ENCODE results near the gene DCST1.

The DCST1 gene

DNA sequence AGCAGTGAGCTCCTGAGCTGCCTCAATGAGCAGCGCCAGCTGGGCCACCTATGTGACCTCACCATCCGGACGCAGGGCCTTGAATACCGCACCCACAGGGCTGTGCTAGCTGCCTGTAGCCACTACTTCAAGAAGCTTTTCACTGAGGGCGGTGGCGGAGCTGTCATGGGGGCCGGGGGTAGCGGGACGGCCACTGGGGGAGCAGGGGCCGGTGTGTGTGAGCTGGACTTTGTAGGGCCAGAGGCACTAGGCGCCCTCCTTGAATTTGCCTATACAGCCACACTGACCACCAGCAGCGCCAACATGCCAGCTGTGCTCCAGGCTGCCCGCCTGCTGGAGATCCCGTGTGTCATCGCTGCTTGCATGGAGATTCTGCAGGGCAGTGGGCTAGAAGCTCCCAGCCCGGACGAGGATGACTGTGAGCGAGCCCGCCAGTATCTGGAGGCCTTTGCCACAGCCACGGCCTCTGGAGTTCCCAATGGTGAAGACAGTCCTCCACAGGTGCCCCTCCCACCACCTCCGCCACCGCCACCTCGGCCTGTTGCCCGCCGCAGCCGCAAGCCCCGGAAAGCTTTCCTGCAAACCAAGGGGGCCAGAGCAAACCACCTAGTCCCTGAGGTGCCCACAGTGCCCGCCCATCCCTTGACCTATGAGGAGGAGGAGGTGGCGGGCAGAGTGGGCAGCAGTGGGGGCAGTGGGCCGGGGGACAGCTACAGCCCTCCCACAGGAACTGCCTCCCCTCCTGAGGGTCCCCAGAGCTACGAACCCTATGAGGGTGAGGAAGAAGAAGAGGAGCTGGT lies 18.7 kb upstream of the DCST1 start:
- no peak for DNase-seq

DNA sequence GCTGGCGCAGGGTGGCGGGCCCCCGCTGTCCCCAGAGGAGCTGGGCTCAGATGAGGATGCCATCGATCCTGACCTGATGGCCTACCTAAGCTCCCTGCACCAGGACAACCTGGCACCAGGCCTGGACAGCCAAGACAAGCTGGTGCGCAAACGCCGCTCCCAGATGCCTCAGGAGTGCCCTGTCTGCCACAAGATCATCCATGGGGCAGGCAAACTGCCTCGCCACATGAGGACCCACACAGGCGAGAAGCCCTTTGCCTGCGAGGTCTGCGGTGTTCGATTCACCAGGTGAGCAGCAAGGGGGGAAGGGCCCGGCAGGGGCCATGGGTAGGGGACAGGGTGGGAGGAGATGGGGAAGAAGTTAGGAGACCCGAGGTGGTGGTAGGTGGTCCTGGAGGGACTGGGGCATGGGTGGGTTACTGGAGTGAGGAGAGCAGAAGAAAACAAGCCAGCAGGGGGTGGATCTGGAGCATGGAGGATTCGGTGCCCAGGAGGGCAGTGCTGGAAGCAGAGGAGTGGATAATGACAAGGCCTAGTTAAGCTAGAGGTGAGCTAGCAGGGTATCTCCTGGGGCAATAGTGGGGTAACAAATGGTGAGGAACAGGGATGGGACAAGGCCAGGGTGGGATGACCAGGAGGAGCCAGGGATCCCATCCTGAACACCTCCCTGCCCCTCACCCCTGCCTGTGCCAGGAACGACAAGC lies 17.9 kb upstream of the DCST1 start:
- DNase-seq: no peak

DNA sequence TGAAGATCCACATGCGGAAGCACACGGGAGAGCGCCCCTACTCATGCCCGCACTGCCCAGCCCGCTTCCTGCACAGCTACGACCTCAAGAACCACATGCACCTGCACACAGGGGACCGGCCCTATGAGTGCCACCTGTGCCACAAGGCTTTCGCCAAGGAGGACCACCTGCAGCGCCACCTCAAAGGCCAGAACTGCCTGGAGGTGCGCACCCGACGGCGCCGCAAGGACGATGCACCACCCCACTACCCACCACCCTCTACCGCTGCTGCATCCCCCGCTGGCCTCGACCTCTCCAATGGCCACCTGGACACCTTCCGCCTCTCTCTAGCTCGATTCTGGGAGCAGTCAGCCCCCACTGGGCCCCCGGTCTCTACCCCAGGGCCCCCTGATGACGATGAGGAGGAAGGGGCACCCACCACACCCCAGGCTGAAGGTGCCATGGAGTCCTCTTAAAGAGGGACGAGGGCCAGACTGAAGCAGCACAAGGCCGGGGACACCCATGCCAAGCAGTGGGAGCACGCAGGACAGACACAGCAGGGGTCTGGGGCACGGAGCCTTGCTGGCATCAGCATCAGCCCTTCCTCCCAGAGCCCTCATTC lies 17.3 kb upstream of the DCST1 start:
- no peak for DNase-seq

DNA sequence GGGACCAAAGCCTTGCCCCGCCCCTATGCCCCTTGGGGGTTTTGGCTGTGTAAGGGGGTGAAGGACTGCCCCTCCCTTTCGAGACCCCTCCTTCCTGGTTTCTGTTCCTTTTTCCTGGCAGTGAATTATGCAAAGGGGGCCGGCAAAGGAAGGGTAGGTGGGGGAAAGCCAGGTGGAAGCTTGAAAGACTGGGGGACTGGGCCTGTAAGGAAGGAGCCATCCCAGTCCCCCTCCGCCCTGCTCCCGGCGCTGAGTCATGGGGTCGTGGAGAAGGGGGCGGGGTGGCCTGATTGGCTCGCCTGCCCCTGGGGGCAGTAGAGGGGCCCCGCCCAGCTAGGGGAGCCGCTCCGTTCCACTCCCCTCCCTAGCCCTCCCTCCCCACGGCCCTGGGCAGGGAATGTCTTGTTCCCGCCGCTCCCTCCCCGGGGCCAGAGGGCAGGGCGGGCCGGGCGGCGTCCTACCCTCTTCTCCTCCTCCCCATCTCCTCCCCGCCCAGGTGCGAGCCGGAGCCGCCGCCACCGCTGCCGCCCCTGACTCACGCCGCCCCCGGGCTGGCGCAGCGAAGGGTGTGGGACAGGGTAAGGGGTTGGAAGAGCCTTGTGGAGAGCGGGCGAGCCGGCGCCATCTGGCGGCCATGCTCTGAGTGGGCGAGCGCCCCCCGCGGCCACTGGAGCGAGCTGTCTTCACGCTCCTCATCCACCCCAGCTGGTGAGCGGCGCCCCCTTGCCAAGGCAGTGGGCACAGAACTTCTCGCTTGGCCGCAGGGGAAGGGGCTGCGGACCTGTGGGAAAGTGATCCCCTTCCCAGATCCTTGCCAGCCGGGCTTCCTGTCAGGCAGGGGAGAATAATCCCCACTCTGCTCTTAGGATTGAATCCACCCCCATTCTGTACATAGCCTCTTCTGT lies 16.3 kb upstream of the DCST1 start:
- peak; percentile 95 for DNase-seq

DNA sequence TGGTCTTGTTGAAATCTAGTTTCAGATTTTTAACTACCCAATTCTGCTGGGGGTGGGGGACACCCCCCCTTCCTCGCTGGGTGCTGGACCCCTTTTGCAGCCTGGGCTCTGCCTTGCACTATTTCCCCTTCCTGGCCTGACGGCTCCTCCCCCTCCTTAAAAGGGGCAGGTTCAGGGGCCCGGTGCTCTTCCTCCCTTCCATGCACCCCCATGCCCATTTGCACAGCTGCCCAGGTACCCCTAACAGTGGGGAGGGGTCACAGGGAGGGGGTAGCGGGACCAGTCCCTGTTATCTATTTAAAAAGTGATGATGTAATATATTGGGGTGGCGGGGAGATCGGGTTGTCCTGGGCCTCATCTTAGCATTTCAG lies 15.7 kb upstream of the DCST1 start:
- DNase-seq: no peak

GRCh38 chr1:155018617-155019348 lies 14.8 kb upstream of the DCST1 start:
- DNase-seq: no peak

DNA sequence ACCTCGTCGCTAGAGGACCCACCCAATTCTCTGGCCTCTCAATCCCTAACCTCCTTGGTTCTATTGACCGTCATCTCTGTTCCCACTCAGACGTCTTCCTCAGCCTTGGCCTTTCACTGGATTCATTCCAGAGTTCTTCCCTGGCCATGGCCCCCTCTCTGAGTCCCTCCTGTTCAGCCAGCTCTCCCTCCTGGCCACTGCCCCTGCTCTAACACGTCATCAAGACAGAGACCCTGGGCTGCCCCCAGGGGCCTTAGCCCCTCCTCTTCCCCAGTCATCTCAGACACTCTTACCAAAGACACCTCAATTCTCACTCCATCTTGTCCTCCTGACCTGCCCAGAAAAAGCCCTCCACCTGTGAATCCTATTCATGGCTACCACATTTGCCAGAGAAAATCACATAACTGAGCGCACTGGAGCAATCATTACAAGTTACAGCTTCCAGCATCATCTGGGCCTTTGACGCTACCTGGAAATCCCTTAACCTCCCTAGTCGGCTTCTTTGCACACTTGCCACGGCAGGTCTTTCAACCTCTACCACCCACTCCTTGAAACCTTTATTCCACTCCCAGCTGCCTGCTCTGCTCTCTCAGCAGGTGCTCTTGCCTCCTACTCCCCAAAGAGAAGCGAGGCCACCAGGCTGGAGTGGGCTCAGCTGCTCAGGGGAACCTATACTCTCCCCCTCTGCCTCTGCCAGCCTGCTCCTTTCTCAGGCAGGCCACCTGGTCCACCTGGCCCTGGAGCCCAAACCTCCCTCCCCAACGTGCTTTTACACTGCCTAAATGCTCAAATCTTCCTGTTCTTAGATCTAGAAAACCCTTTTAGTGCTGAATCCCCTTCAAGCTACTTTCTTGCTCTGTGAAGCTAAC lies 14.0 kb upstream of the DCST1 start:
- no peak for DNase-seq

DNA sequence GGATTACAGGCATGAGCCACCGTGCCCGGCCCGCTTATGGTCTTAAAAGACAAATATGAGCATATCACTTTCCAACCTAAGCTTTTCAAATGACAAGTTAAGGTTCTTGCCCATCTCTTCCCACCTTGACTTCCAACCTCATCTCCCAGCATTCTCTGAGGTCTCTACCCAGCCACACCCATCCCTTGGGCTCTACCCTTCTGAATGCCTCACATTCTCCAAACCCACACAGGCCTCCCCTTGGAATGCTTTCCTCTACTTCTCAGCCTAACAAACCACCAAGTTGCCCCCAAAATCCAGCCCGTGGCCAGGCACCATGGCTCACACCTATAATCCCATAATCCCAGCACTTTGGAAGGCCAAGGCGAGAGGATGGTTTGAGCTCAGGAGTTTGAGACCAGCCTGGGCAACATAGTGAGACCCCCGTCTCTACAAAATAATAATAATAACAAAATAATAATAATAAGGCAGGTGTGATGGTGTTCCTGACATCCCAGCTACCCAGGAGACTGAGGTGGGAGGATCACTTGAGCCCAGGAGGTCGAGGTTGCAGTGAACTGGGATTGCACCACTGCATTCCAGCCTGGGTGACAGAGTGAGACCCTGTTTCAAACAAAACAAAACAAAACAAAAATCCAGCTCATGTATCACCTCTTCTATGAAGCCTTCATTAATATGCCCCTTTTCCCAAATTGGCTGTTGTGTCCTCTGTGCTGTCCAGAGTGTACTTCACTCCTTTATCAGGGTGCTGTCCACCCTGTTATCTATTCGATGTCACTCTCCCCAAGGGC lies 11.3 kb upstream of the DCST1 start:
- no peak for DNase-seq

DNA sequence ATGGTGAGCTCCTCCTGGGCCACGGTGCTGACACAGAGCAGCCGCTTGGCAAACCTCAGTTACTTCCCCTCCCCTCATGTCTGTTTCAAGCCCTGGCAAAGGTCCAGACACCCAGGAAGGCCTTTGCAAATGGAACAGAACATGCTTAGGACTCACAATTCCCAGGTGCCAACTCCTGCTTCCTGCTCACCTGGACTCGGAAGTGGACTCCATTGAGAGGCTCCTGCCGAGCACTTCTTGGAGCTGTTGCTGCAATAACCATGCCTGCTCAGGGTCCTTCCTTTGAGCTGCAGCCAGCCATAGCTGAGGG lies 10.7 kb upstream of the DCST1 start:
- DNase-seq: no peak

DNA sequence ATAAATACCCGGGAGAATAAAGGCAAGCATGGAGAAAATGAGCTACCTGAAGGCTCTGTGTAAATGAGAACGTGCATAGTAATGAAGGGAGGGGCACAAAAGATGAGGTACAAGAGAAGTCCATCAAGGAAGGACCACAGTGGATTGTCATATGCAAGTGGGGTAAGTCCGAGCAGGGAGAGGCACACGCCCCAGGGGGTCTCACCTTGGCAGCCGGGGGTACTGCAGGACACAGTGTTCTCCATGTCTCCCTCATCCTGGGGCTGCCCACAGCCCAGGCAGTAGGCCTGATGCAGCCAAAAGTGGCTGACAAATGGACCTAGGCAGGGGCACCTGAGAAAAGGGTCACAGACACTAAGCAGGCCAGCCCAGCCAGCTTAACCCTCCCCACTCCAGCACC lies 10.0 kb upstream of the DCST1 start:
- no peak for DNase-seq

GRCh38 chr1:155024315-155024714 lies 9.3 kb upstream of the DCST1 start:
- no peak for DNase-seq

GRCh38 chr1:155026154-155026553 lies 7.5 kb upstream of the DCST1 start:
- no peak for DNase-seq

DNA sequence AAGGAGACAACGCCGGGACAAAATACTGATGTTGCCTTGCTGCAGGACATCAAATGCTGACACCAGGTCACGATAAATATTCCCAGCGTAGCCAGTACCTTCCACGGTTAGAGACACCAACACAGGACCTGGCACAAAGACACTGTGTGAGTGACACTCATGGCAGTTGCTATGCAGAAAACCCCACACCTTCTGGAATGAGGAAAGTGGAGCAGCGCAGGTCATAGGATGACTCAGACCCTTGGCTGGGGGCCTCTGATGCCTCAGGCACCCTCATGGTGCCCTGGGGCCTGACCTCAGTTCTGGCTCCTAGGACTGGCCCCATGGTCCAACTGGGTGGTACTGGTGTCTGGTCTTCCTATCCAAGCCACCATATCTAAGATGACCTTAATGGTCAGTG lies 7.0 kb upstream of the DCST1 start:
- DNase-seq: no peak

DNA sequence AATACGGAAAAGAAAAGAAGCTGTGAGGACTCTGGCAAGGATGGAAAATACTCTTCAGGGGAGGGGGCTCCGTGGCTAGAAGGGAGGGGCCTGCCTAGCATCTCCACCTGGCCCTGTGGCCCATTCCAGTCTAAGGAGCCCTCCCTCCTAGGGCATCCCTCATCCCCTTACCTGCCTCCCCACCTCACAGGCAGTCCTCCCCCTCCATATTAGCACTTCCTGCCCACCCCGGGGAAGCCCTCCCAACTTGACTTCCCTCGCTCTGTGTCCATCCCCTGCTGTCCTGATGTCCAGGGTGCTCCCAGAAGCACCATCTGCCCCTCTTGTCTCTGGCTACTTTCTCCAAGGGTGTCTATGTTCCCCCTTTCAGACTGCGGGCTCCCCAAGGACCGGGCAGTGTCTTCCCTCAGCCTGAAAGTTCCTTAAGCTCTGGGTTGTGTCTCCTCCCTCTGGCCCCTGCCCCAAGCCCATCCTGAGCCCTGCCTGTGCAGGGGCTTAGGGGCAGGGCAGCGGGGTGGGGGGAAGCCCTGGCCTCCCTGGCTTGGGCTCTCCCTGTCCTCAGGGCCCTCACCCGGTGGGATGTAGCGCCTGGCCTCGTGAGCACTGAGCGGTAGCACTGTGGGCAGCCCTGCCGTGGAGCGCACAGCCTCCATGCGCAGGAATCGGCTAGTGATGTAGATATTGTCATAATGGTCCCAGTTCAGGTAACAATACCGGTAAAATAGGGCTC lies 3.9 kb upstream of the DCST1 start:
- DNase-seq: no peak

GRCh38 chr1:155030243-155030795 lies 3.3 kb upstream of the DCST1 start:
- no peak for DNase-seq

DNA sequence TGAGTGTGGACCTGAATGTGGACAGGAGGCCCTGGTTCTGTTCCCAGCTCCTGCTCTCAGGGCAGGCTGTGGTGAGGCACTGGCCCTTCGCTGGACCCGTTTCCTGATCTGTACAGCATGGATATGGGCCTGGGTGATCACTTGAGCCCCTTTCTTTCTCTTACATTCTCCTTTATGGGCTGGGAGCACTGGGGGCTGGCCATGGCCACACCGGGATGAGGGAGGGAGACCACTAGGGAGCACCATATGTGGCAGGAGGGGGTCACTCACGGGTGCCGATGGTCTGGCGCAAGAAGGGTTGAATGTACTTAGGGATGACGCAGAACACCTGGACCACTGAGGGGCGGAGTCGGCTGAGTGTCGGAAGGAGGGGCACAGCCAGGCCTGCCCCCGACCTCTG lies 2.7 kb upstream of the DCST1 start:
- no peak for DNase-seq

DNA sequence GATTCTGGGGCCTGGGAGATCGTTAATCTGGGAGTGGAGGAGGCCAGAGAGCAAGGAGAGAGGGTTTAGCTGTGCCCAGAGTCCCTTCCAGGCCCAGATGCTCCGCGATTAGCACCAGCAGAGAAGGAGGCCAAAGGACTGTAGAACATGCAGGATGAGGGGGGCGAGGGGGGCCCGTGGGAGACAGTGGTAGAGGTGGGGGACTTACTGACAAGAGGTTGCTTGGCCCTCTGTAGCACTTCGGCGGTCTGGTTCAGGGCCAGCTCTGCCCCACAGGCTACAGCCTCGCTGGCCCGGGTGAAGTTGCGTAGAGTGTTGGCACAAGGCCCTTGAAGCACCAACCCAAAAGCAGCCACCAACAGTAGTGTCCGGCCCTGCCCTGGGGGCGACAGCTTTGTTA lies 738 bp upstream of the DCST1 start:
- no peak for DNase-seq

DNA sequence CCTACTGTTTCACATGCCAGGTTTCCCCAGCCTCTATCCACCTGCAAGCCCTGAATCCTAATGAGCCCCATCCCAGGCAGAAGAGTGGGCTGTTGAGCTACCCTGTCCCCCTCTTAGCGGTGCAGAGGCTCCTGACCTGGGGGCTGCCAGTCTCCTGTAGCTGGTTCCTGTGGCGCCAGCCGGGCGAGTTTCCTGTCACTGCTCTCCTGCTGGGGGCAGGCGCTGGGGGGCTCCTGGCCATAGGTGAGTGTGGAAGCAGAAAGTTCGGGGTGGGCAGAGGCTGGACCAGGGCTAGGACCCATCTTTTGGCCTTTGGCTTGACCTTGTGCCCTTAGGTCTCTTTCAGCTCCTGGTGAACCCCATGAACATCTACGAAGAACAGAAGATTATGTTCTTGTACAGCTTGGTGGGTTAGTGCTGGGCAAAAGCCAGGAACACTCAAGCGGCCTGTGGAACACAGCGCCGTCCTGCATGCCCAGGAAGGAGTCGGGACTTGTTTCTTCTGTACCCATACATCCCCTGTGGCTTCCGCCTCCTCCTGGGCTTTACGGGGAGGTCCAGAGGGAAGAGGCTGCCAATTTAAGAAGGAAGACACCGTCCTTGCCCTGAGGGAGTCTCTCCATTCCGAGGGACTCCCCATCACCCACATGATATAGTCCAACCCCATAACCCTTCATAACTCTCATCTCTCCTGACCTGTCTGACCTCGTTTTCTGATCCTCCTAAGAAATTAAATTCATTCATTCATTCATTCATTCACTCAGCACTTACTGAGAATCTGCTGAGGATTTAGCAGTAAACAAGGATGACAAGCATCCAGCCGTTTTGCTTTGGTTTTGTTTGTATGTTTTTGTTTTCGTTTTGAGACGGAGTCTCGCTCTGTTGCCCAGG lies 939 bp downstream of the DCST1 start:
- no peak for DNase-seq

GRCh38 chr1:155035936-155036335 lies 2.3 kb downstream of the DCST1 start:
- DNase-seq: no peak

Data from stimulated activated CD4-positive, alpha-beta T cell treated with anti-CD3 and anti-CD28 coated beads, Interleukin-4, amount 100 ng/mL, for 1 hour (primary cell).